ENCODE measurements around the gene XRCC3.

Gene XRCC3

GRCh38 chr14:103702095-103702494, 13.2 kb downstream of the XRCC3 start:
- no peak overlapping the region for H4K8ac ChIP-seq (ENCODE audit: low read depth, low read length)
- no peaks in the 10 kb centered on the region for H3K4me1 ChIP-seq (ENCODE audit: control insufficient read depth in 1 of 2, insufficient read depth in 2 of 2, low read length in 2 of 2)
- H3K23ac ChIP-seq (ENCODE audit: low read length), result no peak overlapping the region
- no CpG with 5 or more reads among the region's 5 CpGs for WGBS (ENCODE audit: extremely low coverage, insufficient coverage, insufficient read length)
- H2BK120ac ChIP-seq (ENCODE audit: insufficient read depth, low read length, poor library complexity), result no peak overlapping the region
- no peak overlapping the region for H3K4ac ChIP-seq (ENCODE audit: low read depth, low read length)
- no peak overlapping the region for H3K27ac ChIP-seq (ENCODE audit: low read depth, low read length)
- H3K14ac ChIP-seq (ENCODE audit: low read length), result no peak overlapping the region
- H3K27me3 ChIP-seq (ENCODE audit: insufficient read depth, low read length), result no peaks in the 10 kb centered on the region
- H4K91ac ChIP-seq (ENCODE audit: low read depth, low read length), result no peak overlapping the region
- H2AK5ac ChIP-seq (ENCODE audit: low read length), result no peak overlapping the region
- no peaks in the 10 kb centered on the region for H3K79me1 ChIP-seq (ENCODE audit: low read length)
- no peak overlapping the region for H2BK5ac ChIP-seq (ENCODE audit: low read depth, low read length, poor library complexity)
- H3K18ac ChIP-seq (ENCODE audit: low read length), result no peak overlapping the region
- H4K12ac ChIP-seq (ENCODE audit: low read depth, low read length), result no peak overlapping the region
- no peak overlapping the region for H3K9ac ChIP-seq (ENCODE audit: low read length)
- no peak overlapping the region for H2AFZ ChIP-seq (ENCODE audit: insufficient read depth, low read length, poor library complexity)
- H3K79me2 ChIP-seq (ENCODE audit: control insufficient read depth, insufficient read depth, low read length, poor library complexity), result no peaks in the 10 kb centered on the region
- H3K36me3 ChIP-seq (ENCODE audit: control insufficient read depth in 1 of 2, insufficient read depth in 2 of 2, low read length in 2 of 2), result peaks cover 87 to 90% of the 10 kb centered on the region in 2 experiments
- H3K4me3 ChIP-seq (ENCODE audit: low read depth, low read length), result no peak overlapping the region
- no peak overlapping the region for H3K4me2 ChIP-seq (ENCODE audit: low read length)
- DNase-seq, result no peak
- H2BK12ac ChIP-seq (ENCODE audit: low read length), result no peak overlapping the region
- no peaks in the 10 kb centered on the region for H3K9me3 ChIP-seq (ENCODE audit: insufficient read depth, low read depth, low read length)

- H4K8ac ChIP-seq (ENCODE audit: low read depth, low read length), result no peak overlapping the region
- peaks cover 78 to 82% of the 10 kb centered on the region in 2 experiments for H3K36me3 ChIP-seq (ENCODE audit: control insufficient read depth in 1 of 2, insufficient read depth in 2 of 2, low read length in 2 of 2)
- H3K79me2 ChIP-seq (ENCODE audit: control insufficient read depth, insufficient read depth, low read length, poor library complexity), result no peaks in the 10 kb centered on the region
- no peak overlapping the region for H3K9ac ChIP-seq (ENCODE audit: low read length)
- H3K9me3 ChIP-seq (ENCODE audit: insufficient read depth, low read depth, low read length), result peaks cover 2% of the 10 kb centered on the region
- H2AFZ ChIP-seq (ENCODE audit: insufficient read depth, low read length, poor library complexity), result no peak overlapping the region
- peaks cover 0 to 2% of the 10 kb centered on the region in 2 experiments for H3K4me1 ChIP-seq (ENCODE audit: control insufficient read depth in 1 of 2, insufficient read depth in 2 of 2, low read length in 2 of 2)
- no peak overlapping the region for H3K4me3 ChIP-seq (ENCODE audit: low read depth, low read length)
- no peak overlapping the region for H4K12ac ChIP-seq (ENCODE audit: low read depth, low read length)
- H3K18ac ChIP-seq (ENCODE audit: low read length), result no peak overlapping the region
- no peak overlapping the region for H2BK120ac ChIP-seq (ENCODE audit: insufficient read depth, low read length, poor library complexity)
- H3K4me2 ChIP-seq (ENCODE audit: low read length), result no peak overlapping the region
- no peak overlapping the region for H2BK5ac ChIP-seq (ENCODE audit: low read depth, low read length, poor library complexity)
- H2AK5ac ChIP-seq (ENCODE audit: low read length), result no peak overlapping the region
- no peak overlapping the region for H3K4ac ChIP-seq (ENCODE audit: low read depth, low read length)
- no peak overlapping the region for H3K27ac ChIP-seq (ENCODE audit: low read depth, low read length)
- no peak overlapping the region for H3K14ac ChIP-seq (ENCODE audit: low read length)
- no peak overlapping the region for H4K91ac ChIP-seq (ENCODE audit: low read depth, low read length)
- no peak for DNase-seq
- H3K23ac ChIP-seq (ENCODE audit: low read length), result no peak overlapping the region
- no peaks in the 10 kb centered on the region for H3K79me1 ChIP-seq (ENCODE audit: low read length)
- no CpG with 5 or more reads among the region's 21 CpGs for WGBS (ENCODE audit: extremely low coverage, insufficient coverage, insufficient read length)
- H3K27me3 ChIP-seq (ENCODE audit: insufficient read depth, low read length), result no peaks in the 10 kb centered on the region
- H2BK12ac ChIP-seq (ENCODE audit: low read length), result no peak overlapping the region
Measured at GRCh38 chr14:103700753-103701490, 14.3 kb downstream of the XRCC3 start.

GRCh38 chr14:103699901-103700752, 15.1 kb downstream of the XRCC3 start:
- WGBS (ENCODE audit: extremely low coverage, insufficient coverage, insufficient read length), result no CpG with 5 or more reads among the region's 25 CpGs
- H3K27me3 ChIP-seq (ENCODE audit: insufficient read depth, low read length), result no peaks in the 10 kb centered on the region

GRCh38 chr14:103699261-103699661, 16.0 kb downstream of the XRCC3 start:
- no peak overlapping the region for H4K91ac ChIP-seq (ENCODE audit: low read depth, low read length)
- H3K27ac ChIP-seq (ENCODE audit: low read depth, low read length), result no peak overlapping the region
- no peak overlapping the region for H3K4ac ChIP-seq (ENCODE audit: low read depth, low read length)
- no peak overlapping the region for H3K18ac ChIP-seq (ENCODE audit: low read length)
- H2BK12ac ChIP-seq (ENCODE audit: low read length), result no peak overlapping the region
- H3K9ac ChIP-seq (ENCODE audit: low read length), result no peak overlapping the region
- H3K79me2 ChIP-seq (ENCODE audit: control insufficient read depth, insufficient read depth, low read length, poor library complexity), result no peaks in the 10 kb centered on the region
- H3K4me3 ChIP-seq (ENCODE audit: low read depth, low read length), result no peak overlapping the region
- H2AFZ ChIP-seq (ENCODE audit: insufficient read depth, low read length, poor library complexity), result no peak overlapping the region
- WGBS (ENCODE audit: extremely low coverage, insufficient coverage, insufficient read length), result no CpG with 5 or more reads among the region's 17 CpGs
- H3K23ac ChIP-seq (ENCODE audit: low read length), result no peak overlapping the region
- peaks cover 2% of the 10 kb centered on the region for H3K9me3 ChIP-seq (ENCODE audit: insufficient read depth, low read depth, low read length)
- no peaks in the 10 kb centered on the region for H3K79me1 ChIP-seq (ENCODE audit: low read length)
- no peak for DNase-seq
- no peak overlapping the region for H3K4me2 ChIP-seq (ENCODE audit: low read length)
- H2BK120ac ChIP-seq (ENCODE audit: insufficient read depth, low read length, poor library complexity), result no peak overlapping the region
- peaks cover 0 to 2% of the 10 kb centered on the region in 2 experiments for H3K4me1 ChIP-seq (ENCODE audit: control insufficient read depth in 1 of 2, insufficient read depth in 2 of 2, low read length in 2 of 2)
- no peak overlapping the region for H4K8ac ChIP-seq (ENCODE audit: low read depth, low read length)
- H2AK5ac ChIP-seq (ENCODE audit: low read length), result no peak overlapping the region
- no peaks in the 10 kb centered on the region for H3K27me3 ChIP-seq (ENCODE audit: insufficient read depth, low read length)
- no peak overlapping the region for H2BK5ac ChIP-seq (ENCODE audit: low read depth, low read length, poor library complexity)
- no peak overlapping the region for H3K14ac ChIP-seq (ENCODE audit: low read length)
- H3K36me3 ChIP-seq (ENCODE audit: control insufficient read depth in 1 of 2, insufficient read depth in 2 of 2, low read length in 2 of 2), result peaks cover 77 to 80% of the 10 kb centered on the region in 2 experiments
- no peak overlapping the region for H4K12ac ChIP-seq (ENCODE audit: low read depth, low read length)

More at GRCh38 chr14:103699901-103700752, 15.1 kb downstream of the XRCC3 start:
- Histone ChIP-seq H3K23ac (ENCODE audit: low read length) (no peak overlapping the region), H3K4me2 (ENCODE audit: low read length) (no peak overlapping the region), H2BK5ac (ENCODE audit: low read depth, low read length, poor library complexity) (no peak overlapping the region), H3K4ac (ENCODE audit: low read depth, low read length) (no peak overlapping the region), H3K79me1 (ENCODE audit: low read length) (no peaks in the 10 kb centered on the region), H2AK5ac (ENCODE audit: low read length) (no peak overlapping the region), H3K14ac (ENCODE audit: low read length) (no peak overlapping the region), H4K8ac (ENCODE audit: low read depth, low read length) (no peak overlapping the region), H3K18ac (ENCODE audit: low read length) (peak overlapping the region; percentile 16), H4K91ac (ENCODE audit: low read depth, low read length) (no peak overlapping the region), H2BK120ac (ENCODE audit: insufficient read depth, low read length, poor library complexity) (no peak overlapping the region), H4K12ac (ENCODE audit: low read depth, low read length) (no peak overlapping the region), H2BK12ac (ENCODE audit: low read length) (no peak overlapping the region), H3K4me3 (ENCODE audit: low read depth, low read length) (peak overlapping the region; percentile 13), H3K4me1 (ENCODE audit: control insufficient read depth in 1 of 2, insufficient read depth in 2 of 2, low read length in 2 of 2) (peaks cover 0 to 2% of the 10 kb centered on the region in 2 experiments), H3K36me3 (ENCODE audit: control insufficient read depth in 1 of 2, insufficient read depth in 2 of 2, low read length in 2 of 2) (peaks cover 76 to 78% of the 10 kb centered on the region in 2 experiments), H3K9me3 (ENCODE audit: insufficient read depth, low read depth, low read length) (peaks cover 2% of the 10 kb centered on the region), H2AFZ (ENCODE audit: insufficient read depth, low read length, poor library complexity) (no peak overlapping the region), H3K9ac (ENCODE audit: low read length) (no peak overlapping the region), H3K27ac (ENCODE audit: low read depth, low read length) (no peak overlapping the region), H3K79me2 (ENCODE audit: control insufficient read depth, insufficient read depth, low read length, poor library complexity) (no peaks in the 10 kb centered on the region)
- DNase-seq, result no peak
